ENCODE data around the gene CTNND2.
"Not testable (repeated sequence)": the region's sequence is repeated elsewhere in the genome, so short reads cannot be mapped to it uniquely, and the experiment has no call there.

The CTNND2 gene

DNA sequence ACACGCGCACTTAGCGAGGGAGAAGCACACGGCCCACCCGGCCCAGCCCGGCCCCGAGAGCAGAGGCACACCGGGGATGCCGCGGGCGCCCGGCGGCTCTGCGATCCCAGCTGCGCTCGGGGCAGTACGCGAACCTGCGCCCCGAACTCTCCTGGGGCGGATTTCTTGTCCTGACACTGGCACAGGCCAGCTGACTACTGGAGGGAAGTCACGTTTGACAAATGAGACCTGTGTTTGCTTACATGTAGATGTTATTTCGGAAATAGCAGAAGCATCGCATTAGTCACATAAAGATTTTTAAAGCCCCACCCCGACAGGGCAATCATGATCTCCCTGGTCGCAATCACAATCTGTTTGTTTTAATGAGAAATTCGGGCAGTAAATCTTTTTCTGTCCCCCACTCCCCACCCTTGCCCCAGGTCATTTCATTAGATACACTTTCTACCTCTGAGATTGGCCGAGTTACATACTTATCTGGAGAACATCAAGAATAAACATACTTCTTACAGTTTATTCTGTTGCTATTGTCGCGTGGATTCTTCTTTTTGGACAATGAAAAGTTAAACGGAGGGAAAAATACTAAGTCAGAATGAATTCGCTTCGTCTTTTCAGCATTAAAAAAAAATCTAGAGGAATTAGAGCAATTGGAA, 518.9 kb downstream of the CTNND2 start:
- no peak for DNase-seq (ENCODE audit: low spot score)

DNA sequence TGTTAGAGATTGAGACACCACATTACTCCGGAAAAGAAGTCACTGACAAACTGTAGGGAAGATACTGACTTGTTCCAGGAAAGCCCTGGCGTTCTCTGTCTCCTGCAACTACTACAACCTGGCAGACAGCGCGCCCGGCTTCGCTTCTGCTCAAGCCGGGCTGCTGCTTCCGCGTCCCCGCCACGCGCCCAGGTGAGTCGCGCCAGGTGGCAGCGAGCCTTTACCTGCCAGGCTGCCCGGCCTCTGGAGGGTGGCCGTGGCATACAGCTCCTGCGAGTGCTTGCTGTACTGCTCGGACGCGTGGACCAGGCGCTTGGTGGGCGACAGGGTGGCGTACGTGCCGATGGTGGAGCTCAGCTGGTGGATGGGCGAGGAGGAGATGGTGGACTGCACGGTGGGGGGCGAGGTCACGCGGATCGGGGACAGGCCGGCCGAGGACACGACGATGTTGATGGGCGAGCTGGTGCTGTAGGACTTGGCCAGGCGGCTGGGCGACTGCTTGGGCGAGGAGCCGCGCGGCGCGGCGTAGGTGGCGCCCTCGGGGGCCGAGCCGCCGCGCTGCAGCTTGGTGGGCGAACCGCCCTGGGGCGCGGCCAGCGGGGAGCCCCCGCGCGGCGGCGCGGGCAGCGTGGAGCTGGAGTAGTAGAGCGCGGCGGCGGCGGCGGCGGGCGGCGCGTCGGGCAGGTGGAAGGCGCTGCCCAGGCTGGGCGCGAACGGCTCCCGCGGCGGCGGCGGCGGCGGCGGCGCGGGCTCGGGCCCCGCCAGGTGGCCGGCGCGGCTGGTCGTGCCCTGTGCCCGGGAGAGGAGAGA, 519.6 kb downstream of the CTNND2 start:
- DNase-seq (ENCODE audit: low spot score): no peak

DNA sequence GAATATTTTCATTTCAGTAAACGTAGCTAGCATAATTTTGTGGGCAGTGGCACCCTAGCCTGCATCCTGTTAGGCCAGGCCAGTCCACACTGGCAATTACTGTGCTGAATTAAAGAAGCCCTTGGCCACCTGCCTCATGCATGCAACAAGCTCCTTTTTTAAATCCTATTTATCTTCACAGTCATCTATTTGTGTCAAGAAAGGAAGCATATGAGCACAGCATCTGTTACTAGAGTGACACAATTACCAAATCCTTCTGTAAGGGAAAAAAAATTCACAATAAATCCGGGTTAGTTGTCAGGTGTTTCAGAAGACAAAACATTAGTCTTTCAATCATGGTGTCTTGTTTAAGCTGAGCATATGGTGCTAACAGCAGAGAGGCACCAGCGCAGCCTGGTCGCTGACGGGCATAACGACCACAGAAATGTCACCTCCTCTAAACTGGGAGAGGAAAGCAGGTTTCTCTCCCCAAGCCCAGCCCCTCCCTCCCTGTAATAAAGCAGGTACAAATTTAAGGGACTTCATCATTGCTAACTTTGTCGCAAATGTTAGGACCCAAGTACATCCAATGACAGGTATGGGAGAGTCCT, 520.6 kb downstream of the CTNND2 start:
- DNase-seq (ENCODE audit: low spot score): no peak

DNA sequence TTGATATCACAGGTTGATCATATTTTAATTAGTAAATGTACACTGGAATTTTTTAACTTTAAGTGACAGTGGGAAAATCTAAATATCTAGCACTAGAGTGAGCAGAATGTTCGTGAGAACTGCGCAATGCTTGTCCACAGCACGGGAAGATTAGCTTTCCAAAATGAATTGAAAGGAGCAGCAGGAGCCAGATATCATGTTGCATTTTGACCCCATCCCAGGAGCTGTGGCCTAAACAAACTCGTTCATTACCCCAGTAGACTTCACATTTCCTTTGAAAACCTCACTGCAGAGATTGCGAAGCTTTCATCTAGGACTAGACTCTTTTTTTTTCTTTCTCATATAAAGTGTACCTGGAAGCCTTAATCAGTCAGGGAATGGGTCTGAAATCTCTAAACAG, 525.8 kb downstream of the CTNND2 start:
- no peak for DNase-seq (ENCODE audit: low spot score)

DNA sequence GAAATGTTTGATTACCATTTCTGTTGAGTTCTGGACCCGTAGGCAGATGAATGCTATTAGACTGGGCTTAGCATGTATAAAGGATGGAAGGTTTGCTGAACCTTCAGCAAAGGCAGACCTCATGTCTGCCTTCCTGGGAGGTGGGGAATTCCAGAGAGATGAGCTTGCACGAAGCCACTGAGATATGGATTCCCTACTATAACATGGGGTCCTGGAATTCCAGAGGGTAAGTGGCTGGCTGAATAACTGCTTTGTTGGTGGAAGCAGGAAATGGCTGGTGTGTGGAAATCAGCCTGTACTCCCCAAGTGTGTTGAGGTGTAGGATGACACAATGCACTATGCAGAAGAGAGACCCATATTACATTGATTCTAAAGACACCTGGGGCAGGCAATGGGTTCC, 526.4 kb downstream of the CTNND2 start:
- DNase-seq (ENCODE audit: low spot score): no peak

DNA sequence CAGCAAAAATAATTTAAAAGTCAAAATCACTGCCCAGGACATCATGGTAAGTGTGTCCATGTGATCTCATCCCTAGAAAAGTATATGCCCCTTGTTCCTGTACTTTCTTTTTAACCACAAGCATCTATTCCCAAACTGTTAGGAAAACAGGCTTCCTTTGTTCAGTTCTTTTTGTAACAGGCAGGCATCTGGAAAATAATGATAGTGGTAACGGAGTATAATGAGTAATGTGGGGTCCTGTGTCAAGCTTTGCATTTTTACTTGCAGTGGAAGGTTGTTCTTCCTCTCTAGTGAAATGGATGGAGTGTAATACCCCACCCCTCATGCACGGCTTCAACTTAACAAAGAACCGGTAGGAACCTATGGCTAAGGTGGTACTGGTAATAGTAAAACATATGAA, 532.1 kb downstream of the CTNND2 start:
- no peak for DNase-seq (ENCODE audit: low spot score)

DNA sequence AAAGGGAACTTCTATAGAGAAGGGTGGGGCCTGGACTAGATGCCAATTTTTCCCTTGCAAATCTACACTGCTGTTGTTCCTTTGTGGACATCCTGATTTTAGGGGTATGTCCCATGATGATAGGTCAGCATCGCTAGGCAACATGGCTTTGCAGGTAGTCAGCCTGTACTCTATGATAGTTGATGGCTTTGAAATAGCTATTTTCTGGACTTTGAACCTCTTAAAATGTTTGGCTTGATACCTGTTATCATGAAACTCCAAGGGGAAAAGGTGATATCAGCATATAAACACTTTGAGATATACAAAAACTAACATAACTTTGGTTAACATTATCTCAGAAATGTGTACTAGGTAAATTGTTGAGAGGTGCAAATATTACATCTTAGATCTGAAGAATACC, 533.2 kb downstream of the CTNND2 start:
- DNase-seq (ENCODE audit: low spot score): no peak

DNA sequence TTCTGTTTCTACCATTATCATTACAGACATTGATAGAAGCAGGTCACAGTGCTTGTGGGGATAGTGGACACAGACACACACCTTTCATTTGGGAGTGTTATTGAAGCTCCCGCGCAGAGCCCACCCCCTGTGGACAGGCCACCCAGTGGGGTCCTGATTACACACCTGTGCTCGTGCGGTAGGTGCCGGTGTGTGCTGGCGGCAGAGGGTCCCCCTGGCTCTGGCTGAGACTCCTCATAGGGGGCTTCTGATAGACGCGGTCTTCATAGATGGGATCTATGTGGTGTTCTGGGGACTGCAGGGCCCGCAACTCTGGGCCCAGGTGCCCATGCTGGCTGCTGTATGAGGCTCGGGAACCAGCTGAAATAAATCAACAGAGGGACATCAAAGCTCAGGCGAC, 539.7 kb downstream of the CTNND2 start:
- no peak for DNase-seq (ENCODE audit: low spot score)

DNA sequence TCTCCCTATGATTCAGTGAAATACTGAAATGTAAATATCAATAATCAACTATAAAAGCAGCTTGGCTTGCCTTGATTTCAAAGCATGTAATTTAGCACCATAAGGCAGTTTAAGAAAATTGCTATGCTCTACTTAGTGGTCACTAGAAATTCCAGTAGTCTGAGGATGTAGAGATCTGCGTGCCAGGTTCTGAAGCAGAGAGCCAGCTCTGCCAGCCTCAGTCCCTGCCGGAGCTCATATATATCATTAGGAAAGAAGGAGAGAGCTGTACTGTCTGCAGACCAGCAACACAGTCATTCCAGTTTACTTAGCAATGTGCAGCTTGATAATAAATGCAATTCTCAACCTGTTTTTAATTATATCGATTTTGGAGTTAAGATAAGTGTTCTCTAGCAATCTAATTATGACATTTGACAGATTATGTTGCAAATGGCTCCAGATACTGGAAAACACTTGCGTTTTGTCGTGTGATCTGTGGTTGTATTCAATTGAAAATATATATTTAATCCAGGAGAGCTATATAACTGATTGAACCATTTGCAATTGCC, 540.5 kb downstream of the CTNND2 start:
- no peak for DNase-seq (ENCODE audit: low spot score)

DNA sequence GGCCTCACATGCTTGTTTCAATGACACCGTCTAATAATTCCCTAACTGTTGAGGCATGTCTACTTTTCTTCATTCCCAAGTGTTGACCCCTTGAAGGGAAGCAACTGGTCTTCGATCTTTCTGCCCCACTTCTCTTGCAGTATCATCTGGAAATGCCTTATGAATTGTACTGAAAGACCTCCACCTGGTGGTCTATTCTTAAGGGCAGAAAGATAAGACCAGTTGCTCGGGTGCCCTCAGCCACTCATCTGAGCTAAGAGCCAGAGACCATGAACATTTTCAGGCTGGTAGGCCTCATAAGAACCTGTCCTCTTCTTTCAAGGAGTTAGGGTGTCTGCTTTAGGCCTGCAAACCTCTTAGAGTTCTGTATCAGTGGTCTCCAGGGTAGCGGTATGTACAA, 542.5 kb downstream of the CTNND2 start:
- no peak for DNase-seq (ENCODE audit: low spot score)

DNA sequence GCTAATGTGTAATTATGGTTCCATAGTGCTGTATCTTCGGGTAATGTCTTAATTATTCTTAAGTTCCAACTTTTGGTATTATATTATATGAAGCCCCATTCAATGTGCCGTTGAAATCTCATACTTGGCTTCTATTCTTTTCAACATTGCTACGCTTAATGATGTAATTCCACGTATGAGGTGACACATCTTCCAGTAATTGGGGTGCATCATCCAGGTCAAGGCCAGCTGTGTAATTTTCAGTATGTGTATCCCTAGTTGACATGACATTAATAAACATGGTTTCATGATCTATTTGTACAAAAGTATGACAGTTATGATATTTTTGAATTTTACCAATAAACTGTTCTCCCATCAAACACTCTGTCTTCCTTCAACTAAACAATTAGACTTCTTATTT, 546.3 kb downstream of the CTNND2 start:
- no peak for DNase-seq (ENCODE audit: low spot score)

DNA sequence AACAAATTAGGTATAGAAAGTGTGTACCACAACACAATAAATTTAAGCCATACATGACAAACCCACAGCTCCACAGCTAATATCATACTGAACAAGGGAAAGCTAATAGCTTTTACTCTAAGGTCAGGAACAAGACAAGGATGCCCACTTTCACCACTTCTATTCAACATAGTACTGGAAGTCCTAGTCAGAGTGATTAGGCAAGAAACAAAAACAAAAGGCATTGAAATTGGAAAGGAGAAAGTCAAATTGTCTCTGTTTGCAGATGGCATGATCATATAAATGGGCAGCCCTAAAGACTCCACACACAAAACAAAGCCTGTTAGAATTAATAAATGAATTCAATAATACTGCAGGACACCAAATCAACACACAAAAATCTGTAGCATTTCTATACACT, 548.8 kb downstream of the CTNND2 start:
- DNase-seq (ENCODE audit: low spot score): no peak

DNA sequence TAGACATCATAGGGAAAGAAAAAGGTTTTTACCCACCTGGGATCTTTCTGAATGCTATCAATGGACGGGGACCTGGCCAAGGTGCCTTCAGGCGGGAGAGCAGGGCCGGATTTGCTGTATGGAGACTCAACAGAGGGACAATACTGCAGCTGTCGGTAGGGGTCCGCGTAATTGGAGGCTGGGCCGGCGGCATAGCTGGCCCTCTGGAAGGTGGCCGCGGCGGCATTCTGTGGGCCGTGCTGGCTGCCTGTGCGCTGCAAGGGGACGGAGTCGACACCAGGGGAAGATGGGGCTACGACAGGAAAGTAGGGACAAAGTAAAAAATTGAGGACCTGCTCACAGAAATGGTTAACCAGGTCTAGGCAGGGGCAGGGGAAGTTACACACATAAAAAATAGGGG, 557.9 kb downstream of the CTNND2 start:
- no peak for DNase-seq (ENCODE audit: low spot score)

DNA sequence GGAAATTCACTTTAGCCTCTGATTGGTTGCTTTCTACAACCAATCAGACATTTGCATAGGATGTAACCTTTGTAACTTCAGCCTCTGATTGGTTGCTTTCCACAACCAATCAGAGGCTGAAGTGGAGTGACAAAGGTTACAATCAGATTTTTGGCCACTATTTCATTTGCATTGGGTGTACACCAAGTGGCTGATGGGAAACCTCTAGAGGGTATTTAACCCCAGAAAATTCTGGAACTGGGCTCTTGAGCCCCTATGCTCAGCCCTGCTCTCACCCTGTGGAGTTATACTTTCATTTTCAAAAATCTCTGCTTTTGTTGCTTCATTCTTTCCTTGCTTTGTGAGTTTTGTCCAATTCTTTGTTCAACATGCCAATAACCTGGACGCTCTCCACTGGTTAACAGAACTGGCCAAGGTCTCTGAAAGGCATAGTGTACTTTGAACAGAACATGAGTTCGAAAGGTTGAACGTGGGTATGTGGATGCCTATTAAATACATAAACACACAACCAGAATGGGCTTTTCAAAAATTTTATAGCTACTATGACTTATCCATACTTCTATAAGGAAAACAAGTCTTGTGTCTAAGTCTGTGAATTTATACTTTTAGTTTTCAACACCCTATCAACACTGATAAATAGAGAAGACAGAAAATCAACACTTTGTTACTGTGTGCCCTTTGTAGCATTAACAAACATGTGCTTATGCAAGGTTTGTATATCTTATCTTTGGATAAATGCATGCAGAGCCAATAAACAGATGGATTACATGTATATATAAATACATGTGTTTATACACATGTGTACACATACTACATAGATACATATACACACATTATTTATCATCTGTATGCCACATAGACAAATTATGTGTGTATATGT, 568.1 kb downstream of the CTNND2 start:
- no peak for DNase-seq (ENCODE audit: low spot score)

DNA sequence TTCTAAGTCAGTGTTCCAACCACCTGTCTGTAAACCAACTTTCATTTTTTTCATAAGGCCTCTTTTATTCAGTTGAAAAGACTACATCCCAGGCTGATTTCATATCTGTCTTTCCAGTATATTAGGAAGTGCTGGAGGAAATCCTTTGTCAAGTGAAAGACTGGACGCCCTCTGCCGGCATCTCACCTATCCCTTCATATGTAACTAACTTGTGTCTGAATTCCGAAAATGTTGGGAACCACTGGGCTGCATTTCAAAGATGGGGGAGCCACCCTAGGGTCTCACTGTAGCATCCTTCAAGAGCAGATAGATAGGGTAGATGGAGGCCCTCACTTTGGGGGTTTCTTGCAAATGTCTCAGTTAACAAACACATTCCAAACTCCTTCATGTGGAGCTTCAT, 569.8 kb downstream of the CTNND2 start:
- DNase-seq (ENCODE audit: low spot score): no peak

DNA sequence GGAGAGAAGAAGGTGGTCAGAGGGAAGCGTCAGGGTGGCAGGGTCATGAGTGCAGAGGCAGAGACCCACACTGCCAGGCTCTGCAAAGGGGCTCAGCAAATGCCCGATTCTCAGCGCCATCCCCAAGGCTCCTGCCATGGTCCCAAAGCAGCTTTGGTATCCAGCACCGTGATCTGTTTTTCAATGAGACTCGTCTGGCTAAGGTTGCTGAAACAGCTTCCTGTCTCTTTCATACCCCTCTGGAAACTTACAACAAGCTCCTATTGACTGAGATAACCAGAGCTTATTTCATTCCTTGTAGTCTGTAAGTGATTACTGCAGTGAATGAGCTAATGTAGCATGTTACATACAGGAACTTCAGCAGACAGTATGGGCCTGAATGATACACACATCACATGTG, 574.6 kb downstream of the CTNND2 start:
- DNase-seq (ENCODE audit: low spot score): no peak

DNA sequence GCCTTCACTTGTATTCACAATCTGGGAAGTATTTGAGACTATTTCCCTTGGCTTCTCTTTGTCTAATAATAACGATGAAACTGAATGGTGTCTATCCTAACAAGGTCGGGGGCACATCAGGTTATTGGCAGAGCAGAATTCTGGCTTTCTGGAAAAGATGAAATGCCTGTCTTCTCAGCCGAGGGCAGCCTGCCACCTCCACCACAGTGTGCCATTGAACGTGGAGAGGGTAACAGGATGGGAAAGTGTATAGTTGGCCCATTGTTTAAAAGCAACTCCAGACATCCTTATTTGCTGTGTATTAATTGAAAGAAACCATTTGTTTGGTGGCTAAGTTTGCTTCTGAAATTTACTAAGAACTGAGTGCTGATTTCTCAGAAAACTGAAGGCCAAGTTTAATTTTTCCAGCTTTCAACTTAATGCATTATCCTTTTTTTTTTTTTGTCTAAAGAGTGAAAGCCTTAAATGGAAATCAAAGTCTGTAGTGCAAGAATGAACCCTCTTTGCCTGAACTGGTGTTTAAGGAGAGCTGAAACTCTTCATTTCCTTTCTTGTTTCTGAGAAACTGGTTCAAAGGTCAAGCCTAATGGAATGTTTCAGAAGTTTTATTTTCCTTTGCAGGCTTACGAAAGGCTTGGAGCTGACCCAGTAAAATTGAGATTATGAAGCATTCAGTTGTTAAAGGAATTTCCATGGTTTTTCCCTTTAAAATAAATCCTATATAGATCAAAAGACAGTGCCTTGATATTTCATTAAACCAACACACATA, 579.5 kb downstream of the CTNND2 start:
- DNase-seq (ENCODE audit: low spot score): no peak

DNA sequence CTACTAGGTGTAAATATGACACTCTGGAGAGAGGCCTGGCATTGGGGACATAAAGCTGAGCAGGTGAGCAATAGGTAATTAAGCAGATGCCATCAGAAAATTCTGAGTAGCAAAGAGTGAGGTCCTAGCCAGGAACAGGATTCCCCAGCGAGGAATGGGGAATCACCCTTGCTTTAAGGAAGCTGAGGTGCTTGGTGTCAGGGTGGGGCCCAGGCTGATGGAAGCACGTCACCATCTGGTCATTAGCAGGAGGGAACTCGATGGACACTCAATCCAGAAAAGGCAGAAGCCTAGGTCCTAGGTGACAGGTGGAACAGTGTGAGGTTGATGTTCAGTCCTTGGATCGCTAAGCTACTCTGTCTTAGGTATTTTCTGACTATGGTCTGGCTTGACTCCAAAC, 580.5 kb downstream of the CTNND2 start:
- DNase-seq (ENCODE audit: low spot score): no peak

DNA sequence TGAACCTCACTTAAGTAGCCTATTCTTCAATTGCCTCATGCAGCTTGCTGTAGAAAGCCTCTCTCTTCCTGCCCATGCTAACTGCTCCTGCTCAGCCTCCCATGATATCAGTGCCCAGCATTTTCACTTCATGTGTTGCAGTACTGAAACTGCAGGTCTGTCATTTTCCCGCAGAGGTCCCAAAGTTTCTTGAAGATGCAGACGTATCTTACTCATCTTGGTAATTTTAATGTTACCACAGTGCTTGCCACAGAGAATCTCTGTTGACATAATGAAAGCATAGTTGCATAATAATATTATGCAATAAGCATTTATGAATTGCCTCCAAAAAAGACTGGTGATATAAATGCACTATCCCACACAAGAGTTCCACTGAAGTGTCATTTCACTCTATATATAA, 582.1 kb downstream of the CTNND2 start:
- DNase-seq (ENCODE audit: low spot score): no peak

DNA sequence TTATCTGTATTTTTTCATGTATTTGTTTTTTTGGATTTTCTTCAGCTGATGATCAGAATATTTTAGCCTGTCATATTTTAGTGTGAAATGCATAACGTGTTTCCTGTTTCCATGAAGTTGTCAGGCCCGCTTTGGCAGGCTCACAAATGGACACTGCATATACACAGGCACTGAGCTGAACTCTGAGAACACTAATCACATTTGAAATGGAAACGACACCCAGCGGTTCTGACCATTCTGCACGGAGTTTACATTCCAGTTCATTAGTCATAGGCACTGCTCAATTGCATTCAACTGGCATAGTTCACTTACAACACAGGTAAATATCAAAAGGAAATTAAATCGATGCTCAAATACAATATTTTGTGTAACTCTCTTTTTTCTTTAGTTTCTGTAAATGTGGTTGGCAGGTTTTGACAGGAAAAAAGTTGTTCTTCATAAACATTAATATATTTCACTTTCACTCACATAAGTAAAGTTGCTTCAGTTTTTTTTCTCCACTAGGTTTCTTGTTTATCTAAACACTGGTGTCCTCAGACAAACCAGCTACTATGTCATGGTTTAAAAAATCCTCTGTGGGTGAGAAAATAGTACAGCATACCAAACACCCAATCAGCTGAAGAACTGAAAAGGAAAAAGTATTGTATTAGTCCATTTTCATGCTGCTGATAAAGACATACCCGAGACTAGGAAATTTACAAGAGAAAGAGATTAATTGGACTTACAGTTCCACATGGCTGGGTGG, 584.2 kb downstream of the CTNND2 start:
- no peak for DNase-seq (ENCODE audit: low spot score)

DNA sequence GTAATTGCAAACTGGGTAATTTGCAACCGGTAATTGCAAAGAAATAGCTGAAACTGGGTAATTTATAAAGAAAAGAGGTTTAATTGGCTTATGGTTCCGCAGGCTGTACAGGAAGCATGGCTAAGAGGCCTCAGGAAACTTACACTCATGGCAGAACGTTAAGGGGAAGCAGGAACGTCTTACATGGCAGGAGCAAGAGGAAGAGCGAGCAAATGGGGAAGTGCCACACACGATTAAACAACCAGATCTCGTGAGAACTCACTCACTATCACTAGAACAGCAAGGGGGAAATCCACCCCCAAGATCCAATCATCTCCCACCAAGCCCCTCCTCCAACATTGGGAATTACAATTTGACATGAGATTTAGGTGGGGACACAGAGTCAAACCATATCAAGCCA, 590.6 kb downstream of the CTNND2 start:
- not testable (repeated sequence) for DNase-seq (ENCODE audit: low spot score)
